SU-DHL-6 (cell line): ENCODE measurements around the gene SMOC2.

Experiments used
- CTCF ChIP-seq: fragments of 200-600 bp; sonication (generic); IDR thresholded peaks from one replicate; pipeline ENCODE4 v1.5.1; 2017; ENCODE audit warnings: antibody characterized with exemption, mild to moderate bottlenecking, low read length, moderate library complexity; ENCODE audit not compliant: insufficient read depth, poor library complexity, severe bottlenecking
- EZH2phosphoT487 ChIP-seq: fragments of 200-600 bp; sonication (generic), shearing (Covaris generic); conservative IDR thresholded peaks from 2 replicates; pipeline ENCODE4 v1.6.1; 2018; ENCODE audit warnings: mild to moderate bottlenecking, antibody characterized with exemption, low read length, moderate library complexity, mixed read lengths

GRCh38 chr6:168496997-168497331, 56.0 kb downstream of the SMOC2 start:
- TF ChIP-seq CTCF = no peak
- TF ChIP-seq EZH2phosphoT487 = no peak
